Lower leg skin (tissue), 3 donors: ENCODE measurements around the gene SORT1.

ENCODE experiments used
- CTCF ChIP-seq, 3 donors: fragments of 450-650 bp; IDR thresholded peaks; one replicate each; pipeline ENCODE4 v1.5.1; 2016; ENCODE audit warnings: antibody characterized with exemption in 3 of 3, mild to moderate bottlenecking in 3 of 3, moderate library complexity in 2 of 3
- POLR2A ChIP-seq, 2 donors: fragments of 450-650 bp; IDR thresholded peaks; one replicate each; pipeline ENCODE4 v1.6.1; 2016 to 2017; ENCODE audit warnings: antibody characterized with exemption in 2 of 2, mild to moderate bottlenecking in 1 of 2, moderate library complexity in 1 of 2

- TF ChIP-seq CTCF (IDR thresholded peaks at IDR 0.05) (no peak), POLR2A (IDR thresholded peaks at IDR 0.05) (no peak)
These were observed 125.5 kb downstream of the SORT1 start for GRCh38 chr1:109272021-109272799.
